GM19025 (cell line): ENCODE measurements around the gene RAD51B.
"Not testable (repeated sequence)": the region's sequence is repeated elsewhere in the genome, so short reads cannot be mapped to it uniquely, and the experiment has no call there.

ENCODE experiments used
- ATAC-seq: cut with Tn5 transposase; IDR thresholded peaks from one replicate; pipeline ENCODE4 v1.9.1; 2021; ENCODE audit warnings: mild to moderate bottlenecking, low read depth, moderate library complexity; ENCODE audit not compliant: unreplicated experiment

Gene RAD51B

DNA sequence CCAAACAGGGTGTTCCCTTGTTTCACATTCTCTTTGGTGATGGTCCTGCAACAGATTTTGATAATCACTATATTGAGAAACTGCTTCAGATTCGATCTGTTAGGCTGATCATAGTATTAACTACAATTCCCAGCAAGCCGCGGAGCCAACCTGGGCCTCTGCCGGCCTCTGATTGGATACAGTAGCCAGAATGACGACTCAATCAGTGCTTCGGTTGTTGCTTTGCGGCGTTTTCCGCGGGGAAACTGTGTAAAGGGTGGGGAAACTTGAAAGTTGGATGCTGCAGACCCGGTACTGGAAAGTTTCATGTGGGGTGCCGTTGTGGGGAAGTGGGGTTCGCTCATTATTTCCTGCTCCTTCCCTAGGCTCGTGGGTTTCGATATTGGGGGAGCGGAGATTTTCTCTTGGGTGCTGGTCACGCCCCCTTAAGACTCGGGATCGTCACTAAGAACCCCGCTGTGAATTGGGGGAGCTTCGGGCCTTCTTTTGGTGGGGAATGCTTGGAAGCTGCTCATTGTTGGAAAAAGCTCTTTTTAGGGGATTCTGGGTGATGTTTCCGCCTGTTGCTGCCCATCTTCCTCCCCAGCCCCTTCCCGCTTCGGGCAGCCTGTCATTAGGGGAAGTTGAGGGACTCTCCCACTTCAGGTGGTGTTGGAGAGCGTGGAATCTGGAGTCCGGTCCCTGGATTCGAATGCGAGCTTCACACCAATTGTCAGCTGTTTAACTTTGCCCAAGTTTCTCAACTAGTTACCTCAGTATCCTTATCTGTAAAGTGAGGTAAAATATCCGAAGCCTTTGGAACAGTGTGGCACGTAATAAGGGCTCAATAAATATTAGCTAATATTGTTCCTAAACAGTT, at the start of gene RAD51B:
Gene RAD51B, plus strand, starts transcription at position 217 of the 859 bp plus-strand sequence.
- ATAC-seq = peak; percentile 56

DNA sequence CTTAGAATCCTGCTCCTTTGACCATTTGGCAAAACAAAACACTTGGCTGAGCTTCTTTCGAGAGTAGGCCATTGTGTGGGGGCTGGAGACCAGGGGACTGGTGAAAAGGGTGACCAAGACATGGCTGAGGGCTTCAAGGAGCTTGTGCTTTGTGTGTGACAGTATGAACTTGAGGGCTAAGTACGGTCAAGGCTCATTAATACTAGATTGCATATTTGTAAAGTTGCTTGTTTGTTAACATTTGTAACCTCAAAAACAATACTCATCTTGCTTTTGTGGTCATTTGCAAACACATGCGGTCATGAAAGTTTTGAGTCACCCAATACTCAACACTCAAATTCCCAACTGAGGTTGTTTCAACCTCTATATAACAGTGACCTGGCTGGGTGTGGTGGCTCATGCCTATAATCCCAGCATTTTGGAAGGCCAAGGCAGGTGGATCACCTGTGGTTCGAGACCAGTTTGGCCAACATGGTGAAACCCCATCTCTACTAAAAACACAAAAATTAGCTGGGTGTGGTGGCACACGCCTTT, 45.7 kb upstream of the RAD51B start:
- no peak for ATAC-seq

DNA sequence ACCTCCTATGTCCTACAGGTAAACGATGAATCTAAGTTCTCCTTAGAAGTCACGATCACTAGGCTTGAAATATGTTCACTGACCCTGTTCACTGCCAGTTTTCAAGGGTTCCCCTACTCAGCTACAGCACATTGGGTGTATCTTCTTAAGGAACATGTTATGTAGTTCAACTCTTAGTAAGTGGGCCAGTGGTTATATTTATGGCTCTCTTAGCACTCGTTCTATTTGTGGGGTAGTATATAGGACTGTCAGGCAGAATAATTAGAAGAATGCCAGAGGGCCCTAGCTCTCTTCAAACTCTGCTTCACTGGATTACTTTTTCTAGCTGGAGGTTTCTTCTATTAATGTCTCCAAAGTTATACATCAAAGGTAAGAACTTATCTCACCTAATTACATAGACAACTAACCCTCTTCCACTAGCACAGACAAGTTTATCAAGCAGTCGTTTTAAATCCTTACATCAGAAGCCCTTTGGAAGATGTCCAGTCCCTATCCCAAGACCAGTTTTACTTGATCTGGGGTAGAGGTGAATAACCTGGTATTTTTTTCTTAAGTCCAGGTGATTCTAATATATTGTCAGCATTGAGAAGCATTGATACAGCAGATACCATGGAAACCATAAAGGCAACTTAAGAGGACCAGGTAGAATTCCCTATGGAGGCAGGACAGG, 42.8 kb upstream of the RAD51B start:
- no peak for ATAC-seq

DNA sequence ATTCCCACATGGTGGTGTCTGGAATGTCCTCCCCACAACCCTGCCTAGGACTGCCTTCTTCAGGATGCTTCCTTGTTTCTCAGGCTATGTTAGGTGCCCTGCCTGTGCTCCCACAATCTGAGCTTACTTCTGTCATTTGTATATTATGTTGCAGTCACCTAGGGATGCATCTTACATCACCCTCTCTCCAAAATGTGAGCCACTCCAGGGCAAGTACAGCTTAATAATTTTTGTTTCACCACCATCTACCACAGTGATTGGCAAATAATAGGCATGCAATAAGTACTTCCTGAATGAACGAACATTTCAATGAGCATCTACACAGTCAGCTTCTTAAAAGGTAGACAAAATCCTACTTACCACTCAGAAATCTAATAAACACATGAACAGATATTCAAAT, 40.8 kb upstream of the RAD51B start:
- ATAC-seq = no peak

- no peak for ATAC-seq
These were observed 37.5 kb upstream of the RAD51B start for GRCh38 chr14:67782090-67782489.

- ATAC-seq = no peak
These were observed 35.2 kb upstream of the RAD51B start for GRCh38 chr14:67784244-67784823.

- ATAC-seq = no peak
These were observed 34.1 kb upstream of the RAD51B start for GRCh38 chr14:67785270-67786109.

GRCh38 chr14:67787673-67788072, 31.9 kb upstream of the RAD51B start:
- ATAC-seq = no peak

- ATAC-seq = no peak
These were observed 20.8 kb upstream of the RAD51B start for GRCh38 chr14:67798731-67799130.

DNA sequence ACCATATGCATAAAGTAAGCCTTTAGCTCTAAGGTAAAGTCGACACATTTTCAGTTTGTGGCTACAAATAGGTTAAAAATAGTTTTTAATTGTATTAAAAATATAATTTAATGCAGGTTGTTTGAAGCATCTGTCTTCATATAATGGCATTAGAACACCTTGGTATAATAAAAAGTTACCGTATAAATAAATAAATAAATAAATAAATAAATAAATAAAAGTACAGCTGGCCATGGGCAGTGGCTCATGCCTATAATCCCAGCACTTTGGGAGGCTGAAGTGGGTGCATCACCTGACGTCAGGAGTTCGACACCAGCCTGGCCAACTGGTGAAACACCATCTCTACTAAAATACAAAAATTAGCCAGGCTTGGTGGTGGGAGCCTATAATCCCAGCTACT, 18.8 kb upstream of the RAD51B start:
- ATAC-seq = no peak

DNA sequence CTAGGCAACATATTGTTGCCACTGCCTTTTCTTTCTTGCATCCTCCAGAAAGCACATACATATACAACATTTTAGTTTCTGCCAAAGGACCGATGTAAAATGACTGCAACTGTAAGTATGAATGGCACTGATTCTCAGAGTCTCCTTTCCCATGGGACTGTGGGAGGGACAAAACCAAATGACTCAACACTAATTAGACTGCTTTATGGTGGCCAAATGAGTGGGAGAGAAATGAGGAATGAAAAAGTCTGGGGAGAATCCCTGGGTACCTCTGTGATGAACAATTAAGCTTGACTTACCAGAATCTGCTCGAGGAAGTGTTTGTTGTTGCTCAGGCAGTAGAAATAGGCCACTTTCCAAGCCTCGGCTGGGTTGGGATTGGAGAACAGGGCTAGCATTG, 13.3 kb upstream of the RAD51B start:
- no peak for ATAC-seq

- ATAC-seq = no peak
These were observed 4.8 kb upstream of the RAD51B start for GRCh38 chr14:67814821-67815220.

DNA sequence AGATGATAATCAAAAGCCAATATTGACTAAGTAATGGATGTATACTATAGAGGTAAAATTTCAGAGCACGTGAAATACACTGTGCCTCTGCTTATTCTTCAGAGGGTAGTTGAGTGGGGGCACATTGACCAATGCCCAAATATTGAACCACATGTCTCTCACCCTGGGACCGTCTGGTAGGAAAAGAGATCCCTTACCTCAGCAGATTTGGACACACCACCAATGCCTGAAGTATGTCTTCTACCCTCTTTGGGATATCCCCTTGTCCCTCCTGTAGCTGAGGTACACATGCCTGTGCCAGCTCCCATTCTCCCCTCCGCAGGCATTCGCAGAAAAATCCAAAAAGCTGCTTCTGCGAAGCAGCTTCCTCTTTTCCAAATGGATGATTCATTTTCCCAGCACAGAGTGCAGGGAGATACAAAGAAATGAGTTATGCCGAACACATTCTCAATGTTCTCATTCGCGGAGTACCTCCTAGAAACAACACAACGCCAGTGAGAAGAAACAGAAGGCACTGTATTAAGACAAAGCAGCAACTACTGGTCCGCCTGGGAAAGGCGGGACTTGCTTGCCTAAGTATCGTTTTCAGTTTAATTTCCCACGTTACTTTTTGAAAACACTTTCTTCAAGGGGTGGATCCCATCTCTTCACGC, 3.9 kb upstream of the RAD51B start:
- ATAC-seq = no peak

GRCh38 chr14:67816326-67817002, 3.1 kb upstream of the RAD51B start, which contains the start of gene ZFYVE26:
Gene ZFYVE26 (minus strand): TSS chr14:67816590. CDS start chr14:67815963, 627 bp downstream.
- peak; percentile 79 for ATAC-seq

- ATAC-seq = no peak
These were observed 1.7 kb upstream of the RAD51B start for GRCh38 chr14:67817750-67818438.

GRCh38 chr14:67818476-67818875, 1.1 kb upstream of the RAD51B start:
- ATAC-seq = not testable (repeated sequence)

- ATAC-seq = no peak
These were observed 921 bp downstream of the RAD51B start for GRCh38 chr14:67820428-67820971.

DNA sequence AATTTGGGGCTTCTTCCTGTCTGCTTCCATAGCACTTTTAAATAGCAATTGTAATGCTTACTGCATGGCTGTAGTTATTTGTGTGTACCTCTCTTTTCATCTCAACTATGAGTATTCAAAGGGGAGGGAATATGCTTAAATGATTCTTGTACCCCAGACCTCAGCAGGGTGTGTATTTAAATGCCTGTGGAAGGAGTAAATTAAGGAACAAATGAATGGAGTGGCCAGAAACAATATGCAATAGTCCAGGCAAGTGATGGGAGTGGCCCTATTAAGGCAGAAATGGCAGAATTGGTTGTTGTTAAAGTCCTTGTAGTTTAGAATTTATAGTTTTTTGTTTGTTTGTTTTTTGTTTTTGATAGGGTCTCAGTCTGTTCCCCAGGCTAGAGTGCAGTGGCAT, 1.5 kb downstream of the RAD51B start:
- ATAC-seq = no peak
